Activated effector memory CD4-positive, alpha-beta T cell treated with Interleukin-2 at 50 U/mL for 16 hours (primary cell): ENCODE measurements around the gene PDZD2.

Source experiments
- DNase-seq: peaks from one replicate; pipeline ENCODE4 v3.0.0-alpha.2; 2020

Gene PDZD2

GRCh38 chr5:31832966-31833365, 194.0 kb downstream of the PDZD2 start:
- DNase-seq, result no peak

GRCh38 chr5:31833710-31834109, 194.8 kb downstream of the PDZD2 start:
- DNase-seq, result no peak

GRCh38 chr5:31844622-31845345, 205.9 kb downstream of the PDZD2 start:
- DNase-seq, result no peak

GRCh38 chr5:31845361-31845760, 206.4 kb downstream of the PDZD2 start:
- no peak for DNase-seq

- DNase-seq, result no peak
Observed at GRCh38 chr5:31846934-31847333, 208.0 kb downstream of the PDZD2 start.

GRCh38 chr5:31847354-31847753, 208.4 kb downstream of the PDZD2 start:
- no peak for DNase-seq

- DNase-seq, result no peak
Observed at GRCh38 chr5:31850981-31851689, 212.2 kb downstream of the PDZD2 start.

GRCh38 chr5:31853398-31854135, 214.6 kb downstream of the PDZD2 start:
- DNase-seq, result no peak

- DNase-seq, result no peak
Observed at GRCh38 chr5:31854181-31855133, 215.5 kb downstream of the PDZD2 start.

GRCh38 chr5:31855134-31856040, 216.5 kb downstream of the PDZD2 start:
- no peak for DNase-seq

- DNase-seq, result no peak
Observed at GRCh38 chr5:31859096-31859495, 220.2 kb downstream of the PDZD2 start.

GRCh38 chr5:31860278-31860677, 221.3 kb downstream of the PDZD2 start:
- DNase-seq, result no peak

GRCh38 chr5:31860726-31861433, 221.9 kb downstream of the PDZD2 start:
- no peak for DNase-seq

GRCh38 chr5:31861601-31862000, 222.7 kb downstream of the PDZD2 start:
- DNase-seq, result no peak

GRCh38 chr5:31863991-31864411, 225.1 kb downstream of the PDZD2 start:
- no peak for DNase-seq

- no peak for DNase-seq
Observed at GRCh38 chr5:31866166-31866565, 227.2 kb downstream of the PDZD2 start.

GRCh38 chr5:31867219-31867618, 228.3 kb downstream of the PDZD2 start:
- no peak for DNase-seq

GRCh38 chr5:31880449-31880848, 241.5 kb downstream of the PDZD2 start:
- DNase-seq, result no peak

GRCh38 chr5:31884896-31885295, 246.0 kb downstream of the PDZD2 start:
- no peak for DNase-seq

GRCh38 chr5:31886206-31886605, 247.3 kb downstream of the PDZD2 start:
- DNase-seq, result no peak

- DNase-seq, result no peak
Observed at GRCh38 chr5:31887556-31887955, 248.6 kb downstream of the PDZD2 start.
